SK-N-SH treated with all-trans-retinoic acid at 6 μM for 48 hours (cell line): ENCODE results near the gene SMIM22.

Source experiments
- ATAC-seq: fragments of 200-7000 bp; cut with Tn5 transposase; 3 replicates; pipeline ENCODE4 v1.9.1; 2020; ENCODE audit warnings: mild to moderate bottlenecking, moderate library complexity
- ARNTL ChIP-seq: fragments of 450-650 bp; formaldehyde crosslinking; IDR thresholded peaks from 2 replicates; pipeline ENCODE4 v1.5.0; 2020; ENCODE audit warnings: low read depth, mild to moderate bottlenecking, moderate library complexity, borderline replicate concordance
- BACH2 ChIP-seq: fragments of 250-450 bp; sonication (Bioruptor Pico); IDR thresholded peaks from 2 replicates; pipeline ENCODE4 v1.9.0; 2021; ENCODE audit warnings: mild to moderate bottlenecking, borderline replicate concordance
- CSDC2 ChIP-seq: fragments of 250-450 bp; sonication (Bioruptor Pico); IDR thresholded peaks from 2 replicates; pipeline ENCODE4 v1.5.0; 2020; ENCODE audit warnings: mild to moderate bottlenecking, moderate library complexity
- CSRNP3 ChIP-seq: fragments of 250-450 bp; sonication (Bioruptor Pico); IDR thresholded peaks from 2 replicates; pipeline ENCODE4 v1.5.1; 2021; ENCODE audit warnings: mild to moderate bottlenecking, moderate library complexity
- GLIS3 ChIP-seq: fragments of 250-450 bp; sonication (Bioruptor Pico); IDR thresholded peaks from 2 replicates; pipeline ENCODE4 v1.5.0; 2020; ENCODE audit warnings: mild to moderate bottlenecking, moderate library complexity
- ISL1 ChIP-seq: fragments of 250-450 bp; sonication (Bioruptor Pico); IDR thresholded peaks from 2 replicates; pipeline ENCODE4 v2.1.2; 2022; ENCODE audit warnings: mild to moderate bottlenecking, moderate library complexity
- OSR1 ChIP-seq: fragments of 250-450 bp; sonication (Bioruptor Pico); IDR thresholded peaks from 2 replicates; pipeline ENCODE4 v1.8.0; 2022; ENCODE audit warnings: moderate library complexity, mild to moderate bottlenecking, inconsistent platforms
- PATZ1 ChIP-seq: fragments of 250-450 bp; sonication (Bioruptor Pico); IDR thresholded peaks from 2 replicates; pipeline ENCODE4 v1.8.0; 2020; ENCODE audit warnings: mild to moderate bottlenecking, moderate library complexity, borderline replicate concordance
- PPARA ChIP-seq: fragments of 250-450 bp; sonication (Bioruptor Pico); IDR thresholded peaks from 2 replicates; pipeline ENCODE4 v1.5.0; 2020; ENCODE audit warnings: mild to moderate bottlenecking, borderline replicate concordance
- RARB ChIP-seq: fragments of 250-450 bp; sonication (Bioruptor Pico); IDR thresholded peaks from 2 replicates; pipeline ENCODE4 v1.8.0; 2021; ENCODE audit warnings: mild to moderate bottlenecking, moderate library complexity
- TCF4 ChIP-seq: fragments of 250-450 bp; sonication (Bioruptor Pico); IDR thresholded peaks from 2 replicates; pipeline ENCODE4 v1.8.0; 2021; ENCODE audit warnings: mild to moderate bottlenecking, moderate library complexity, borderline replicate concordance
- ZC3H10 ChIP-seq: fragments of 250-450 bp; sonication (Bioruptor Pico); IDR thresholded peaks from 2 replicates; pipeline ENCODE4 v1.5.1; 2021; ENCODE audit warnings: mild to moderate bottlenecking, moderate library complexity
- ZFP3 ChIP-seq: fragments of 250-450 bp; sonication (Bioruptor Pico); IDR thresholded peaks from 2 replicates; pipeline ENCODE4 v1.5.0; 2020; ENCODE audit warnings: mild to moderate bottlenecking, moderate library complexity
- ZFP30 ChIP-seq: fragments of 450-650 bp; formaldehyde crosslinking; IDR thresholded peaks from 2 replicates; pipeline ENCODE4 v1.5.0; 2022; ENCODE audit warnings: mild to moderate bottlenecking, moderate library complexity
- ZNF565 ChIP-seq: fragments of 450-650 bp; formaldehyde crosslinking; conservative IDR thresholded peaks from 2 replicates; pipeline ENCODE4 v1.5.0; 2020; ENCODE audit warnings: low read depth, mild to moderate bottlenecking, moderate library complexity
- ZNF70 ChIP-seq: fragments of 450-650 bp; formaldehyde crosslinking; IDR thresholded peaks from 2 replicates; pipeline ENCODE4 v1.5.0; 2020; ENCODE audit warnings: mild to moderate bottlenecking, moderate library complexity
- ZNF8 ChIP-seq: fragments of 450-650 bp; formaldehyde crosslinking; IDR thresholded peaks from 2 replicates; pipeline ENCODE4 v1.5.0; 2020; ENCODE audit warnings: mild to moderate bottlenecking, moderate library complexity
- TF ChIP-seq, protein P1 (sequence below): fragments of 250-450 bp; sonication (Bioruptor Pico); IDR thresholded peaks from 2 replicates; pipeline ENCODE4 v1.5.0; 2020; ENCODE audit warnings: mild to moderate bottlenecking, moderate library complexity
- TF ChIP-seq, protein P2 (sequence below): fragments of 250-450 bp; sonication (Bioruptor Pico); IDR thresholded peaks from 2 replicates; pipeline ENCODE4 v1.5.1; 2020; ENCODE audit warnings: low read depth, mild to moderate bottlenecking, moderate library complexity
- TF ChIP-seq, protein P3 (sequence below): fragments of 250-450 bp; sonication (Bioruptor Pico); IDR thresholded peaks from 2 replicates; pipeline ENCODE4 v1.8.0; 2021; ENCODE audit warnings: low read depth, mild to moderate bottlenecking, moderate library complexity, borderline replicate concordance

Gene SMIM22

GRCh38 chr16:4803898-4804762 is 9.0 kb downstream of the SMIM22 start:
- ATAC-seq: no peak
- TF ChIP-seq, protein P1, sequence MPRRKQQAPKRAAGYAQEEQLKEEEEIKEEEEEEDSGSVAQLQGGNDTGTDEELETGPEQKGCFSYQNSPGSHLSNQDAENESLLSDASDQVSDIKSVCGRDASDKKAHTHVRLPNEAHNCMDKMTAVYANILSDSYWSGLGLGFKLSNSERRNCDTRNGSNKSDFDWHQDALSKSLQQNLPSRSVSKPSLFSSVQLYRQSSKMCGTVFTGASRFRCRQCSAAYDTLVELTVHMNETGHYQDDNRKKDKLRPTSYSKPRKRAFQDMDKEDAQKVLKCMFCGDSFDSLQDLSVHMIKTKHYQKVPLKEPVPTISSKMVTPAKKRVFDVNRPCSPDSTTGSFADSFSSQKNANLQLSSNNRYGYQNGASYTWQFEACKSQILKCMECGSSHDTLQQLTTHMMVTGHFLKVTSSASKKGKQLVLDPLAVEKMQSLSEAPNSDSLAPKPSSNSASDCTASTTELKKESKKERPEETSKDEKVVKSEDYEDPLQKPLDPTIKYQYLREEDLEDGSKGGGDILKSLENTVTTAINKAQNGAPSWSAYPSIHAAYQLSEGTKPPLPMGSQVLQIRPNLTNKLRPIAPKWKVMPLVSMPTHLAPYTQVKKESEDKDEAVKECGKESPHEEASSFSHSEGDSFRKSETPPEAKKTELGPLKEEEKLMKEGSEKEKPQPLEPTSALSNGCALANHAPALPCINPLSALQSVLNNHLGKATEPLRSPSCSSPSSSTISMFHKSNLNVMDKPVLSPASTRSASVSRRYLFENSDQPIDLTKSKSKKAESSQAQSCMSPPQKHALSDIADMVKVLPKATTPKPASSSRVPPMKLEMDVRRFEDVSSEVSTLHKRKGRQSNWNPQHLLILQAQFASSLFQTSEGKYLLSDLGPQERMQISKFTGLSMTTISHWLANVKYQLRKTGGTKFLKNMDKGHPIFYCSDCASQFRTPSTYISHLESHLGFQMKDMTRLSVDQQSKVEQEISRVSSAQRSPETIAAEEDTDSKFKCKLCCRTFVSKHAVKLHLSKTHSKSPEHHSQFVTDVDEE: no peak
- TF ChIP-seq ISL1 (no peak), CSRNP3 (CRISPR knock-in tag) (no peak), OSR1 (CRISPR knock-in tag) (no peak), ZNF70 (no peak), ZFP30 (CRISPR knock-in tag) (no peak), ZC3H10 (CRISPR knock-in tag) (no peak), ZNF565 (CRISPR knock-in tag) (no peak), BACH2 (CRISPR knock-in tag) (no peak), CSDC2 (no peak), GLIS3 (no peak), ARNTL (CRISPR knock-in tag) (no peak), ZNF8 (CRISPR knock-in tag) (no peak), TCF4 (CRISPR knock-in tag) (no peak), PPARA (no peak)
- TF ChIP-seq, protein P2, sequence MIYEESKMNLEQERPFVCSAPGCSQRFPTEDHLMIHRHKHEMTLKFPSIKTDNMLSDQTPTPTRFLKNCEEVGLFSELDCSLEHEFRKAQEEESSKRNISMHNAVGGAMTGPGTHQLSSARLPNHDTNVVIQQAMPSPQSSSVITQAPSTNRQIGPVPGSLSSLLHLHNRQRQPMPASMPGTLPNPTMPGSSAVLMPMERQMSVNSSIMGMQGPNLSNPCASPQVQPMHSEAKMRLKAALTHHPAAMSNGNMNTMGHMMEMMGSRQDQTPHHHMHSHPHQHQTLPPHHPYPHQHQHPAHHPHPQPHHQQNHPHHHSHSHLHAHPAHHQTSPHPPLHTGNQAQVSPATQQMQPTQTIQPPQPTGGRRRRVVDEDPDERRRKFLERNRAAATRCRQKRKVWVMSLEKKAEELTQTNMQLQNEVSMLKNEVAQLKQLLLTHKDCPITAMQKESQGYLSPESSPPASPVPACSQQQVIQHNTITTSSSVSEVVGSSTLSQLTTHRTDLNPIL (CRISPR knock-in tag): no peak
- TF ChIP-seq, protein P3, sequence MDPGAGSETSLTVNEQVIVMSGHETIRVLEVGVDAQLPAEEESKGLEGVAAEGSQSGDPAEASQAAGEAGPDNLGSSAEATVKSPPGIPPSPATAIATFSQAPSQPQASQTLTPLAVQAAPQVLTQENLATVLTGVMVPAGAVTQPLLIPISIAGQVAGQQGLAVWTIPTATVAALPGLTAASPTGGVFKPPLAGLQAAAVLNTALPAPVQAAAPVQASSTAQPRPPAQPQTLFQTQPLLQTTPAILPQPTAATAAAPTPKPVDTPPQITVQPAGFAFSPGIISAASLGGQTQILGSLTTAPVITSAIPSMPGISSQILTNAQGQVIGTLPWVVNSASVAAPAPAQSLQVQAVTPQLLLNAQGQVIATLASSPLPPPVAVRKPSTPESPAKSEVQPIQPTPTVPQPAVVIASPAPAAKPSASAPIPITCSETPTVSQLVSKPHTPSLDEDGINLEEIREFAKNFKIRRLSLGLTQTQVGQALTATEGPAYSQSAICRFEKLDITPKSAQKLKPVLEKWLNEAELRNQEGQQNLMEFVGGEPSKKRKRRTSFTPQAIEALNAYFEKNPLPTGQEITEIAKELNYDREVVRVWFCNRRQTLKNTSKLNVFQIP: no peak

GRCh38 chr16:4805231-4805630 is 10.1 kb downstream of the SMIM22 start:
- TF ChIP-seq ZNF565 (CRISPR knock-in tag): no peak
- TF ChIP-seq CSDC2: no peak
- no peak for TF ChIP-seq ARNTL (CRISPR knock-in tag)
- TF ChIP-seq, protein P2 (CRISPR knock-in tag): no peak
- TF ChIP-seq BACH2 (CRISPR knock-in tag): no peak
- TF ChIP-seq PPARA: no peak
- TF ChIP-seq GLIS3: no peak
- no peak for ATAC-seq

- ATAC-seq: no peak
- no peak for TF ChIP-seq CSRNP3 (CRISPR knock-in tag)
- no peak for TF ChIP-seq ZFP30 (CRISPR knock-in tag)
- no peak for TF ChIP-seq ZFP3
- no peak for TF ChIP-seq BACH2 (CRISPR knock-in tag)
- no peak for TF ChIP-seq PATZ1 (CRISPR knock-in tag)
- TF ChIP-seq OSR1 (CRISPR knock-in tag): no peak
- TF ChIP-seq, protein P3: no peak
- no peak for TF ChIP-seq RARB
These were observed 11.1 kb downstream of the SMIM22 start for GRCh38 chr16:4806280-4806679.
